Right atrium auricular region (tissue), 2 donors: ENCODE results near the gene ARFGAP2. TPM values are rescaled to one million over a fixed set of nuclear protein-coding genes. Genes with fewer than 3 reads are reported as not detected.
"Not testable (repeated sequence)": the region's sequence is repeated elsewhere in the genome, so short reads cannot be mapped to it uniquely, and the experiment has no call there.

Experiments used
- DNase-seq: peaks from one replicate; pipeline ENCODE4 v3.0.0-alpha.2; 2019; ENCODE audit warnings: low spot score
- H3K27ac ChIP-seq, 2 donors: fragments of 200-600 bp; sonication (generic); 1 replicate in 1 of 2; 2 replicates in 1 of 2; pipeline ENCODE4 v1.5.1; 2016 to 2019
- H3K27me3 ChIP-seq, 2 donors: fragments of 200-600 bp; sonication (generic); one replicate each; pipeline versions ENCODE4 v1.5.1 to v1.6.0; 2017 to 2019
- H3K36me3 ChIP-seq: fragments of 200-600 bp; sonication (generic); one replicate; pipeline ENCODE4 v1.5.1; 2016
- H3K4me1 ChIP-seq, 2 donors: fragments of 200-600 bp; sonication (generic); one replicate each; pipeline versions ENCODE4 v1.5.1 to v1.6.0; 2017 to 2019
- H3K4me3 ChIP-seq, 2 donors: fragments of 200-600 bp; sonication (generic); 1 replicate in 1 of 2; 2 replicates in 1 of 2; pipeline ENCODE4 v1.5.1; 2017 to 2019; ENCODE audit warnings: mild to moderate bottlenecking in 1 of 2, moderate library complexity in 1 of 2
- H3K9me3 ChIP-seq, 2 donors: fragments of 200-600 bp; sonication (generic); one replicate each; pipeline ENCODE4 v1.5.1; 2019
- microRNA-seq, 2 donors: library from miRNA; unstranded; fragments of <30 nt; microRNA quantifications; one replicate each; pipeline ENCODE4, GENCODE V29; 2016 to 2017; ENCODE audit warnings: borderline number of aligned reads in 2 of 2, borderline replicate concordance in 1 of 2
- total RNA-seq, 2 donors: library from RNA; depleted of rRNA; stranded (reverse); fragments of >200 nt; gene quantifications; one replicate each; pipeline ENCODE4 v1.1.0, GENCODE V29; 2016
- TF ChIP-seq, protein P1 (sequence below), 2 donors: fragments of 200-600 bp; sonication (generic); IDR thresholded peaks; one replicate each; pipeline ENCODE4 v1.5.1; 2019; ENCODE audit warnings: antibody characterized with exemption in 2 of 2

Gene ARFGAP2
- total RNA-seq, 2 donors from 2014 or later, result 75.1 to 78.0 TPM

DNA sequence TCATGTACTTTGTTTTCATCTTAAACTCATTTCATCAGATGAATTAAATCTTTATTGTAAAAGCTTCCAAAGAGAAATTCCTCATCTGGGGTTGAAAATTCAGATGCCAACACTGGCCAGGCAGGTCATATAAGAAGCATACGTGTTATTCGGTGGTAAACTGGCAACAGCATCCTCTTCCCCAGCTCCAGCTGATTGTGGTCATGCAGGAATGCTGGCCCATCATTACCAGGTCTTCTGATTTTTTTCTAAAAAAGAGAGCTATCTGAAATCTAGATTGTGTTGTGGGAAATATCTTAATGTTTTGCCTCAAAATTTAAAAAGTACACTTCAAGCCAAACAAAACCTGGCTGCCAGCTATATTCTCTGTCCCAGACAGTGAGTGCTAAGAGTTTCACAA lies 53.6 kb downstream of the ARFGAP2 start:
- no peaks in the 10 kb centered on the region for H3K27me3 ChIP-seq
- TF ChIP-seq, protein P1, sequence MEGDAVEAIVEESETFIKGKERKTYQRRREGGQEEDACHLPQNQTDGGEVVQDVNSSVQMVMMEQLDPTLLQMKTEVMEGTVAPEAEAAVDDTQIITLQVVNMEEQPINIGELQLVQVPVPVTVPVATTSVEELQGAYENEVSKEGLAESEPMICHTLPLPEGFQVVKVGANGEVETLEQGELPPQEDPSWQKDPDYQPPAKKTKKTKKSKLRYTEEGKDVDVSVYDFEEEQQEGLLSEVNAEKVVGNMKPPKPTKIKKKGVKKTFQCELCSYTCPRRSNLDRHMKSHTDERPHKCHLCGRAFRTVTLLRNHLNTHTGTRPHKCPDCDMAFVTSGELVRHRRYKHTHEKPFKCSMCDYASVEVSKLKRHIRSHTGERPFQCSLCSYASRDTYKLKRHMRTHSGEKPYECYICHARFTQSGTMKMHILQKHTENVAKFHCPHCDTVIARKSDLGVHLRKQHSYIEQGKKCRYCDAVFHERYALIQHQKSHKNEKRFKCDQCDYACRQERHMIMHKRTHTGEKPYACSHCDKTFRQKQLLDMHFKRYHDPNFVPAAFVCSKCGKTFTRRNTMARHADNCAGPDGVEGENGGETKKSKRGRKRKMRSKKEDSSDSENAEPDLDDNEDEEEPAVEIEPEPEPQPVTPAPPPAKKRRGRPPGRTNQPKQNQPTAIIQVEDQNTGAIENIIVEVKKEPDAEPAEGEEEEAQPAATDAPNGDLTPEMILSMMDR (IDR thresholded peaks at IDR 0.05), result no peak
- H3K36me3 ChIP-seq, result no peaks in the 10 kb centered on the region
- H3K9me3 ChIP-seq, result no peaks in the 10 kb centered on the region
- H3K4me3 ChIP-seq, result no peak overlapping the region
- H3K27ac ChIP-seq, result no peak overlapping the region
- H3K4me1 ChIP-seq, result no peaks in the 10 kb centered on the region
- DNase-seq, result no peak

- Histone ChIP-seq H3K27ac (no peak overlapping the region), H3K4me3 (no peak overlapping the region), H3K4me1 (no peaks in the 10 kb centered on the region), H3K9me3 (no peaks in the 10 kb centered on the region), H3K36me3 (no peaks in the 10 kb centered on the region), H3K27me3 (no peaks in the 10 kb centered on the region)
- no peak for DNase-seq
- TF ChIP-seq, protein P1 (IDR thresholded peaks at IDR 0.05), result no peak
Observed at GRCh38 chr11:47121731-47122130, 54.9 kb downstream of the ARFGAP2 start.

DNA sequence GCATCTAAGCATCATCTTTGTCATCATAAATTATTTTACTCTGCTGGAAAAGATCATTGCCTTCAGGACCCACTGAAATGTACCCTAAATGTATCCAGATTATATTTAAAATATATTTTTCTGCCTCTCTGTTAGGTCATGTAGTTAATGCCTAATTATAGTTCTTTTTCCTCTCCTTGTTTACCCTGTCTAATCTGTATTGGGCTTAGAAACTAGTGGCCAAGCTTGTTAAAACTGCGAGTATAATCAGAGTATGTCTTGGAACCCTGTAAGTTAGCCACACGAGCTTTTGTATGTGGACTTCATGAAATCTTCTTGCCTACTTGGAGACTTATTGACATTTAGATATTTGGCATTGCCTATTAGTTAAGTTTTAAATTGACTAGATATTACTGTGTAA lies 55.6 kb downstream of the ARFGAP2 start:
- TF ChIP-seq, protein P1 (IDR thresholded peaks at IDR 0.05), result no peak
- no peak for DNase-seq
- H3K4me1 ChIP-seq, result no peaks in the 10 kb centered on the region

GRCh38 chr11:47118958-47119688 lies 57.6 kb downstream of the ARFGAP2 start:
- H3K4me3 ChIP-seq, H3K9me3 ChIP-seq, H3K27ac ChIP-seq, H3K27me3 ChIP-seq, DNase-seq, H3K4me1 ChIP-seq, H3K36me3 ChIP-seq: not testable (repeated sequence)

More for the DNA sequence above, 55.6 kb downstream of the ARFGAP2 start:
- Histone ChIP-seq H3K9me3 (no peaks in the 10 kb centered on the region), H3K36me3 (no peaks in the 10 kb centered on the region), H3K4me3 (no peak overlapping the region), H3K27ac (no peak overlapping the region), H3K27me3 (no peaks in the 10 kb centered on the region)

Small RNA genes within 50 kb of the gene (microRNA-seq; reads per million reads assigned to microRNA genes)
- gene MIR6745, result 0 to 0.71 reads per million in 2 donors

Other genes with a start within 250 kb of the ARFGAP2 start
- gene CSTPP1, start 240.1 kb downstream of the ARFGAP2 start, total RNA-seq, result 10 to 100 TPM in 1 of 2 donors, 1 to 10 TPM in 1; 8.1 to 14.0 TPM
- gene PACSIN3, start 9.6 kb upstream of the ARFGAP2 start, total RNA-seq, result 100 to 1,000 TPM; 107 to 186 TPM
- 10 to 100 TPM in 1 of 2 donors, 1 to 10 TPM in 1; 8.8 to 12.0 TPM for gene DDB2, start 38.1 kb upstream of the ARFGAP2 start, total RNA-seq
- gene ACP2, start 71.9 kb upstream of the ARFGAP2 start, total RNA-seq, result 10 to 100 TPM; 45.2 to 59.4 TPM
- gene NR1H3, start 81.1 kb upstream of the ARFGAP2 start, total RNA-seq, result 10 to 100 TPM; 15.9 to 23.2 TPM
- 10 to 100 TPM; 28.2 to 49.8 TPM for gene MADD, start 93.3 kb upstream of the ARFGAP2 start, total RNA-seq
- gene MYBPC3, start 175.8 kb upstream of the ARFGAP2 start, total RNA-seq, result 1,000 to 10,000 TPM in 1 of 2 donors, 100 to 1,000 TPM in 1; 797 to 1,210 TPM
- gene SPI1, start 201.7 kb upstream of the ARFGAP2 start, total RNA-seq, result 10 to 100 TPM in 1 of 2 donors, 1 to 10 TPM in 1; 7.5 to 23.1 TPM
- gene SLC39A13, start 231.7 kb upstream of the ARFGAP2 start, total RNA-seq, result 10 to 100 TPM; 78.4 to 79.8 TPM
- gene PSMC3, start 249.6 kb upstream of the ARFGAP2 start, total RNA-seq, result 100 to 1,000 TPM; 130 to 177 TPM